Epithelial cell of esophagus (primary cell): ENCODE measurements around the gene GOLGA3.
"Not testable (repeated sequence)": the region's sequence is repeated elsewhere in the genome, so short reads cannot be mapped to it uniquely, and the experiment has no call there.

Experiments used
- DNase-seq: peaks from one replicate; pipeline ENCODE4 v3.0.0; 2010; ENCODE audit warnings: low read depth
- H3K4me3 ChIP-seq: 2 replicates; pipeline ENCODE4 v1.5.1; 2011; ENCODE audit warnings: mild to moderate bottlenecking, low read length, control low read depth
- CTCF ChIP-seq: IDR thresholded peaks from 2 replicates; pipeline ENCODE4 v1.5.1; 2011; ENCODE audit warnings: low read depth, mild to moderate bottlenecking, low read length, control low read depth, inconsistent platforms; ENCODE audit not compliant: insufficient read depth; ENCODE audit errors: missing control alignments

The GOLGA3 gene

DNA sequence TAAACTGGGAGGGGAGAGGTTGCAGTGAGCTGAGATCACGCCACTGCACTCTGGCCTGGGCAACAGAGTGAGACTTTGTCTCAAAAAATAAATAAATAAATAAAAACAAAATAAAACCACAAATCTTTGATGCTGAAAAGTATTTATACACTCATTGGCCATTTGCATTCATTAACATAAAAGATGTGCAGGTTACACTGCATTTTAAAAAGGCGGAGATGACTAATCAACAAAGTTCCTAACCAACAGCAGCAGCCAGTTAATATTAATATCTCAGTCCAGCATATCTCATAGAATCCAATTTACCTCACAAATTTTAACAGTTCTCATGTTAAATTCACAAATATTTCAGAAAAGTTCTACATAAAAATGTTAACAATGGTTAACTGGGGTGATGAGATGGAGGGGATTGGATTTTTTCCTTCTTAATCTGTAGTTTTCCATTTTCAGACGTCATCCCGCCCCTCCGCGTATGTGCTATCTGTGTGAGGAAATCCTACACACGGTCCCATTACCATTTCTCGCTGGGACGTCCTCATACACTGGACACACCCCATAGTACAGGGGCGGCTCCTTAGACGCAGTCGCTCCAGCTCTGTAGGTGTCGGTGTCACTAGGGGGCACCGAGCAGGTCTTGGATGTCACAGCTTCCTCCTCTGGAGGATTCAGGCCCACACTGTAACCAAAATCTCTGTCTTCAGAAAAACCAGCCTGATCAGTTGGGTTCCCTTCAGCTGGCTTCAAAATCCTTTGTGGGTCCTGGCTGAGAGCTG, 74.3 kb downstream of the GOLGA3 start:
- no peak for DNase-seq
- TF ChIP-seq CTCF: no peak
- no peak overlapping the region for H3K4me3 ChIP-seq

GRCh38 chr12:132753670-132754069, 75.0 kb downstream of the GOLGA3 start:
- not testable (repeated sequence) for H3K4me3 ChIP-seq, DNase-seq

- no peak overlapping the region for H3K4me3 ChIP-seq
- TF ChIP-seq CTCF: no peak
- no peak for DNase-seq
Observed at GRCh38 chr12:132748319-132748718, 80.3 kb downstream of the GOLGA3 start.

GRCh38 chr12:132747896-132748295, 80.8 kb downstream of the GOLGA3 start:
- TF ChIP-seq CTCF: no peak
- no peak overlapping the region for H3K4me3 ChIP-seq
- no peak for DNase-seq

DNA sequence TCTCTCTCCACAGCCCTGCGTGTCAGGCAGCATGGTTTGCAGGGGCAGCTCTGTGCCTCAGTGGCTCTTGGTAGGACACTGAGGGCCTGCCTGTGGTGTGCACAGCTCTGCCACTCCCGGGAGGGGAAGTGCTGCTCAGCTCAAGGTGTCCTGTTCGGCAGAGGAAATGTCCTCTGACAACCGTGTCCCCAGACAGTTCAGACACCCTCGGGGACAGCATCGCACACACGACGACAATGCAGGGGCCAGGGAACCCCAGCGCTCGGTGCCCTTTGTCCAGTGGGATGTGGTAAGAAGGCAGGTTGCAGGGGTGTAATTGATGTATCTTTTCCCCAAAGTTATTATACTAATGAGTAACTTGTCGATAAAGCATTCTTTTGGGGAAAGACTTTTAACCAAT, 81.3 kb downstream of the GOLGA3 start:
- no peak overlapping the region for H3K4me3 ChIP-seq
- TF ChIP-seq CTCF: no peak
- DNase-seq: no peak

DNA sequence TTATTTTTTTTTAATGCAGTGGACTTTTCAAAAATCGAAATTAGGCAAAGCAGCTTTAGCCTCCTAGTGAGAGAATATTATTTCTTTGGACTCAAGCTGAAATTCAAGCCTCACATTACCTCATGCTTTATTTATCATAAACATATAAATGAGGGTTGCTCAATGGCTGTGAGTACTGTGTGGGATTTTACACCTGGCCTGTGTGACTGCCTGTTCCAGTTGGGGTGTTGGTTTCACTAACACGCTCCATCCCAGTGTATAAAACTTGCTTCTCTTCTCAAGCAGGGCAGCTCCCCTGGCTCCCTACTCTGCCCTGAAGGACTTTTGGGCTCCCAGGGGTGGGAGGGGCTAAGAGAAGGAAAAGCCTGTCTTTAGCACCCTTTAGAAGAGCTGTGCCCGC, 82.1 kb downstream of the GOLGA3 start:
- H3K4me3 ChIP-seq: no peak overlapping the region
- DNase-seq: peak; percentile 34
- TF ChIP-seq CTCF: no peak

GRCh38 chr12:132743831-132744230, 84.8 kb downstream of the GOLGA3 start:
- DNase-seq: no peak
- H3K4me3 ChIP-seq: no peak overlapping the region
- no peak for TF ChIP-seq CTCF
